H1 (cell line): ENCODE measurements around the gene GNS. TPM values are rescaled to one million over a fixed set of nuclear protein-coding genes. Genes with fewer than 3 reads are reported as not detected.

Experiments
- CTCF ChIA-PET: fragments of 300-600 bp; sonication (Branson Sonifier 250); formaldehyde crosslinking; loops from one replicate; lab custom pipeline; 2021; ENCODE audit not compliant: partially characterized antibody; lab: Charles Lee
- POLR2A ChIA-PET: fragments of 300-600 bp; sonication (Branson Sonifier 250); formaldehyde crosslinking; loops from one replicate; lab custom pipeline; 2021; ENCODE audit warnings: inconsistent platforms; ENCODE audit not compliant: partially characterized antibody; lab: Charles Lee
- DNase-seq, 2 experiments: peaks; one replicate each; pipeline versions ENCODE4 v3.0.0 to v3.0.0-alpha.2; 2010 to 2022; ENCODE audit warnings: low spot score in 2 of 2, low read depth in 1 of 2, mixed read lengths in 1 of 2
- FAIRE-seq: peaks from 2 replicates; lab custom pipeline; 2011; peaks lifted over from hg19 to GRCh38; lab: Jason Lieb, UNC
- H2AFZ ChIP-seq: 2 replicates; pipeline ENCODE4 v1.8.1; 2012; ENCODE audit warnings: low read length, inconsistent platforms
- H2AK5ac ChIP-seq: 2 replicates; pipeline ENCODE4 v1.6.1; 2013; ENCODE audit warnings: low read depth, low read length
- H2BK120ac ChIP-seq: replicated peaks from 2 replicates; pipeline ENCODE3; 2013; ENCODE audit warnings: low read depth, low read length, inconsistent platforms
- H2BK12ac ChIP-seq: 2 replicates; pipeline ENCODE4 v1.6.1; 2013; ENCODE audit warnings: low read depth, low read length
- H2BK15ac ChIP-seq: 2 replicates; pipeline ENCODE4 v1.6.1; 2013; ENCODE audit warnings: low read length
- H2BK20ac ChIP-seq: 2 replicates; pipeline ENCODE4 v1.6.1; 2013; ENCODE audit warnings: low read length
- H2BK5ac ChIP-seq: 2 replicates; pipeline ENCODE4 v1.6.1; 2013; ENCODE audit warnings: low read depth, low read length
- H3K14ac ChIP-seq: 2 replicates; pipeline ENCODE4 v1.6.1; 2013; ENCODE audit warnings: inconsistent platforms; ENCODE audit not compliant: insufficient read length
- H3K18ac ChIP-seq: 2 replicates; pipeline ENCODE4 v1.6.1; 2013; ENCODE audit warnings: low read length; ENCODE audit errors: extremely low read depth
- H3K23ac ChIP-seq: 2 replicates; pipeline ENCODE4 v1.6.1; 2013; ENCODE audit warnings: inconsistent platforms; ENCODE audit not compliant: insufficient read length
- H3K23me2 ChIP-seq: 2 replicates; pipeline ENCODE4 v1.6.1; 2013; ENCODE audit warnings: low read depth, low read length
- H3K27ac ChIP-seq: 2 replicates; pipeline ENCODE4 v1.6.1; 2011; ENCODE audit warnings: low read depth, low read length, inconsistent platforms
- H3K27me3 ChIP-seq, 4 experiments: replicated peaks in 1 of 4; 1 replicate in 1 of 4; 2 replicates in 3 of 4; pipeline versions ENCODE4 v1.6.1 to v1.8.1; 2011 to 2013; ENCODE audit warnings: low read length in 3 of 4, mild to moderate bottlenecking in 3 of 4, inconsistent platforms in 2 of 4, mixed read lengths in 2 of 4, moderate library complexity in 1 of 4; ENCODE audit not compliant: control insufficient read depth in 3 of 4, insufficient read depth in 3 of 4; ENCODE audit errors: extremely low read depth in 1 of 4
- H3K36me3 ChIP-seq, 4 experiments: 2 replicates each; pipeline versions ENCODE4 v1.6.1 to v1.8.1; 2011 to 2013; ENCODE audit warnings: mild to moderate bottlenecking in 4 of 4, low read length in 3 of 4, moderate library complexity in 2 of 4, control low read depth in 1 of 4, inconsistent platforms in 1 of 4; ENCODE audit not compliant: insufficient read depth in 4 of 4, control insufficient read depth in 2 of 4
- H3K4ac ChIP-seq: replicated peaks from 2 replicates; pipeline ENCODE3; 2013; ENCODE audit warnings: low read length, low read depth, mixed read lengths, inconsistent platforms; ENCODE audit not compliant: insufficient read length
- H3K4me1 ChIP-seq, 4 experiments: replicated peaks in 1 of 4; 1 replicate in 1 of 4; 2 replicates in 3 of 4; pipeline versions ENCODE4 v1.6.1 to v1.8.1; 2011 to 2013; ENCODE audit warnings: low read length in 3 of 4, inconsistent platforms in 2 of 4, mixed read lengths in 1 of 4; ENCODE audit not compliant: insufficient read depth in 4 of 4, control insufficient read depth in 3 of 4
- H3K4me2 ChIP-seq, 2 experiments: 2 replicates each; pipeline versions ENCODE4 v1.6.1 to v1.8.1; 2011 to 2013; ENCODE audit warnings: low read depth in 2 of 2, low read length in 2 of 2, control low read depth in 1 of 2, inconsistent platforms in 1 of 2, mild to moderate bottlenecking in 1 of 2; ENCODE audit not compliant: insufficient read depth in 1 of 2
- H3K4me3 ChIP-seq, 4 experiments: fragments of 200-600, 300-600 bp in 1 of 4; sonication (generic), shearing (Covaris generic), sonication (Bioruptor Twin) in 1 of 4; 2 replicates each; pipeline versions ENCODE4 v1.5.1 to v1.8.1; 2011 to 2016; ENCODE audit warnings: low read length in 4 of 4, low read depth in 3 of 4, control low read depth in 2 of 4, inconsistent platforms in 2 of 4, mild to moderate bottlenecking in 2 of 4, mixed read lengths in 1 of 4, moderate library complexity in 1 of 4; ENCODE audit not compliant: insufficient read depth in 2 of 4; ENCODE audit errors: extremely low read depth in 1 of 4
- H3K56ac ChIP-seq: replicated peaks from 2 replicates; pipeline ENCODE3; 2013; ENCODE audit warnings: low read depth, mild to moderate bottlenecking, mixed read lengths, low read length, inconsistent platforms; ENCODE audit not compliant: insufficient read length
- H3K79me1 ChIP-seq: 2 replicates; pipeline ENCODE4 v1.6.1; 2013; ENCODE audit warnings: low read depth, low read length, control low read depth
- H3K79me2 ChIP-seq, 2 experiments: 2 replicates each; pipeline versions ENCODE4 v1.6.1 to v1.8.1; 2012 to 2013; ENCODE audit warnings: low read length in 2 of 2, mild to moderate bottlenecking in 2 of 2, inconsistent platforms in 1 of 2; ENCODE audit not compliant: insufficient read depth in 2 of 2, control insufficient read depth in 1 of 2
- H3K9ac ChIP-seq, 4 experiments: replicated peaks in 1 of 4; 1 replicate in 1 of 4; 2 replicates in 3 of 4; pipeline versions ENCODE4 v1.6.1 to v1.8.1; 2011 to 2013; ENCODE audit warnings: low read depth in 3 of 4, low read length in 3 of 4, control low read depth in 2 of 4, mild to moderate bottlenecking in 2 of 4, moderate library complexity in 2 of 4, inconsistent platforms in 1 of 4; ENCODE audit errors: extremely low read depth in 1 of 4
- H3K9me3 ChIP-seq, 2 experiments: 2 replicates each; pipeline versions ENCODE4 v1.6.1 to v1.8.1; 2012 to 2013; ENCODE audit warnings: mild to moderate bottlenecking in 2 of 2, moderate library complexity in 2 of 2, control low read depth in 1 of 2, inconsistent platforms in 1 of 2, low read depth in 1 of 2, low read length in 1 of 2, mixed read lengths in 1 of 2; ENCODE audit not compliant: insufficient read depth in 2 of 2
- H4K20me1 ChIP-seq, 2 experiments: replicated peaks in 1 of 2; 2 replicates each; pipeline versions ENCODE3 to v1.8.1; 2011 to 2013; ENCODE audit warnings: inconsistent platforms in 2 of 2, low read length in 2 of 2, mild to moderate bottlenecking in 1 of 2; ENCODE audit not compliant: insufficient read depth in 2 of 2, control insufficient read depth in 1 of 2
- H4K5ac ChIP-seq: 2 replicates; pipeline ENCODE4 v1.6.1; 2013; ENCODE audit warnings: low read length, low read depth, mixed read lengths, inconsistent platforms; ENCODE audit not compliant: insufficient read length
- H4K8ac ChIP-seq: 2 replicates; pipeline ENCODE4 v1.8.0; 2013; ENCODE audit warnings: mild to moderate bottlenecking, moderate library complexity, low read length, inconsistent platforms; ENCODE audit not compliant: insufficient read depth; ENCODE audit errors: extremely low read depth
- H4K91ac ChIP-seq: replicated peaks from 2 replicates; pipeline ENCODE3; 2013; ENCODE audit warnings: low read length, mixed read lengths, inconsistent platforms; ENCODE audit not compliant: insufficient read length
- BACH1 ChIP-seq: IDR thresholded peaks from 2 replicates; pipeline ENCODE4 v1.6.1; 2012; ENCODE audit warnings: low read length, improper control_type of control experiment
- BCL11A ChIP-seq, 2 experiments: IDR thresholded peaks; one replicate each; pipeline ENCODE4 v1.6.1; 2011; ENCODE audit warnings: low read depth in 2 of 2, low read length in 2 of 2, mild to moderate bottlenecking in 2 of 2
- EGR1 ChIP-seq: IDR thresholded peaks from 2 replicates; pipeline ENCODE4 v1.6.1; 2011; ENCODE audit warnings: low read depth, low read length, borderline replicate concordance
- EZH2 ChIP-seq: fragments of 200-600 bp; sonication (generic); IDR thresholded peaks from 2 replicates; pipeline ENCODE4 v1.7.1; 2012; ENCODE audit warnings: low read depth, mild to moderate bottlenecking, moderate library complexity, low read length, inconsistent platforms; ENCODE audit not compliant: severe bottlenecking
- KDM4A ChIP-seq: IDR thresholded peaks from one replicate; pipeline ENCODE4 v1.7.1; 2012; ENCODE audit warnings: low read depth, mild to moderate bottlenecking, moderate library complexity, low read length, inconsistent platforms; ENCODE audit not compliant: severe bottlenecking
- PHF8 ChIP-seq: fragments of 200-600 bp; sonication (generic); conservative IDR thresholded peaks from 2 replicates; pipeline ENCODE4 v1.7.1; 2012; ENCODE audit warnings: low read depth, mild to moderate bottlenecking, inconsistent platforms, low read length, moderate library complexity
- SIN3A ChIP-seq, 2 experiments: IDR thresholded peaks in 1 of 2; conservative IDR thresholded peaks in 1 of 2; 2 replicates each; pipeline ENCODE4 v1.6.1; 2011 to 2012; ENCODE audit warnings: low read length in 2 of 2, improper control_type of control experiment in 1 of 2, low read depth in 1 of 2, mild to moderate bottlenecking in 1 of 2
- TAF1 ChIP-seq: IDR thresholded peaks from 2 replicates; pipeline ENCODE4 v1.6.1; 2011; ENCODE audit warnings: mild to moderate bottlenecking, low read depth, low read length
- YY1 ChIP-seq: IDR thresholded peaks from 2 replicates; pipeline ENCODE4 v1.6.1; 2011; ENCODE audit warnings: low read depth, mild to moderate bottlenecking, low read length
- WGBS, 2 experiments: shearing (Covaris generic) in 1 of 2; methylation state at CpG; one replicate each; pipeline versions ENCODE4 v1.1.6 to v1.1.7; 2013 to 2015; ENCODE audit warnings: low lambda C conversion rate in 2 of 2, mixed read lengths in 2 of 2, inconsistent platforms in 1 of 2, low coverage in 1 of 2, missing lambda C conversion rate in 1 of 2; ENCODE audit not compliant: insufficient replicate concordance in 2 of 2, insufficient coverage in 1 of 2, insufficient read length in 1 of 2; ENCODE audit errors: extremely low coverage in 1 of 2, missing lambda C conversion rate in 1 of 2; 5-methylcytosine and 5-hydroxymethylcytosine counted together
- polyA plus RNA-seq, 7 experiments: library from polyadenylated mRNA; depleted of rRNA in 3 of 7; stranded (reverse) in 5 of 7; unstranded in 2 of 7; fragments of >200 nt in 5 of 7; fragments of 200-250 nt in 2 of 7; gene quantifications; 1 replicate in 5 of 7; 2 replicates in 1 of 7; 4 replicates in 1 of 7; pipeline versions ENCODE4 v1.2.1 to v1.2.3, GENCODE V29; 2011 to 2013; ENCODE audit warnings: missing spikeins in 2 of 7, mixed read lengths in 2 of 7
- total RNA-seq: library from RNA; stranded (reverse); fragmentation: NEBNext Ultra II Directional; extraction: Animal tissue kit (Norgen Biotek cat#: 25700); gene quantifications from 2 replicates; pipeline ENCODE4 v1.2.1, GENCODE V29; 2021
- TF ChIP-seq, protein P1 (sequence below): IDR thresholded peaks from 2 replicates; pipeline ENCODE4 v1.6.1; 2012; ENCODE audit warnings: inconsistent platforms

The GNS gene
- total and polyA plus RNA-seq, 2 of the 8 experiments (the other 6 are each of a cell fraction or from before 2014, with no cell fraction given) = 16.0 to 28.5 TPM

DNA sequence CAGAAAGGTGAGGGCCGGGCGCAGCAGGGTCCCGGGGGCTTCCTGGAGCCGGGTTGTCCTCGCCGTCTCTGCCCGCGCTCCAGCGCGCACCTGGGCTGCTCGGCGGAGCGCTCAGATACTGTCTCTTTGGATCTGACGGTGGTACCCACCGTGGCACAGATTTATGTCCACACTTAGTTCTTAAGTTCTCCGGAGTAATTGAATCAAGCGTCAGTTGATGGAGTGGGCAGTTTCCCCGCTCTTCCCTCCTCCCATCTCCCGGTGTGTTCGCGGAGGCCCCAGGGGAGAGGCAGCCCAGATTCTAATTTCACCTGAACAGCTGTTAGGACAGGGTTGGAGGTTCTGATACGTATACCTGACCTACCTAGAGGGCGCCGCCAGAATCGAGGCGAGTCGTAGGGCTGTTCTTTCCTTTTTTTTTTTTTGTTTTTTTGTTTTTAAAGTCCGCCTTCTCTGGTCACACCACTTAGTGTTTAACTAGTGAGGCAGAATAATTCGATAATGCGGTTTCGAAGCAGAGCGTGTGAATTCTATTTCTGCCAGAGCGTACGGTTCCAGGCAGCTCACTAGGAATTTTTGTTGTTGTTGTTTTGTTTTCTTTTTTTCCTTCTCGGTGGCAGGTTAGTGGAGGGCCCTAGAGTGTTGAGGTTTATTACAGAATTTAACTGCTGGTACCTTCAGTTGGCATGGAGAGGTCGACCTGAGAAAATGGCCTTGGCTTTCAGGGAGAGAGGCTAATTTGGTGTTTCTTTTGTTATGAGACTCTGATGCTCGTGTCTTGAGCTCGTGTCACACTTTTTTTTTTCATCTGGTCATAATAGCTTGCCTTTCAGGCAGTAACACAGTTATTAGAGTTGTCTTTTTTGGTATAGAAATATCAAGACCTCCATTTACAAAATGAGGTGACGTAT, 22.3 kb upstream of the GNS start:
- Histone ChIP-seq H3K4me2 (peak overlapping the region; percentile 88 to 89), H4K8ac (peak overlapping the region; percentile 89; the same call in 1 of the 2 replicates), H2BK12ac (no peak overlapping the region), H3K14ac (no peak overlapping the region), H2BK20ac (no peak overlapping the region), H3K23me2 (peaks cover 13% of the 10 kb centered on the region; the same call in 1 of the 2 replicates), H2AK5ac (no peak overlapping the region), H3K4ac (no peak overlapping the region), H3K36me3 (no peaks in the 10 kb centered on the region), H4K5ac (no peak overlapping the region), H3K18ac (no peak overlapping the region), H2BK15ac (no peak overlapping the region), H3K9me3 (no peaks in the 10 kb centered on the region), H4K20me1 (peaks cover 0 to 2% of the 10 kb centered on the region in 2 experiments), H3K4me1 (peaks cover 0 to 6% (median 2%) of the 10 kb centered on the region in 4 experiments; a peak in 2 of 7 replicates), H3K79me2 (no peaks in the 10 kb centered on the region), H3K56ac (no peak overlapping the region), H4K91ac (no peak overlapping the region), H3K27ac (no peak overlapping the region), H2BK5ac (no peak overlapping the region), H3K9ac (peak overlapping the region in 1 of 4 experiments; percentile 41; a peak in 3 of 7 replicates), H3K23ac (no peak overlapping the region), H3K4me3 (peak overlapping the region; percentile 32 to 68 (median 48)), H3K79me1 (no peaks in the 10 kb centered on the region), H3K27me3 (peaks cover 2 to 34% (median 22%) of the 10 kb centered on the region in 4 experiments), H2BK120ac (no peak overlapping the region), H2AFZ (peak overlapping the region; percentile 87)
- CTCF ChIA-PET = interaction anchor here (0.7 to 4.0 kb wide), 8 partner anchors 8 to 323 kb away, joined by 3 to 34 read pairs (median 4); no protein-coding TSS in a partner anchor
- 12% methylated on average over 39 of the region's 39 CpGs; no CpG with 5 or more reads in 1 of the 2 experiments for WGBS, 2 experiments
- POLR2A ChIA-PET = interaction anchor here (0.7 to 1.3 kb wide), 4 partner anchors 8 to 671 kb away, joined by 3 to 4 read pairs (median 3); no protein-coding TSS in a partner anchor
- DNase-seq (no peak), FAIRE-seq (no peak)
- TF ChIP-seq PHF8 (no peak), EZH2 (peak; percentile 58), BCL11A (IDR thresholded peaks at IDR 0.05; ENCODE audit: low read depth in 2 of 2, low read length in 2 of 2) (no peak), EGR1 (no peak), TAF1 (0 out of 2 replicates have a peak, but pooled peaks have one; percentile 19), YY1 (no peak), BACH1 (no peak), SIN3A (conservative IDR thresholded peaks at IDR 0.05 in 1 of 2, IDR thresholded peaks at IDR 0.05 in 1 of 2; ENCODE audit: low read depth in 1 of 2, low read length in 2 of 2) (no peak), KDM4A (no peak)
- TF ChIP-seq, protein P1, sequence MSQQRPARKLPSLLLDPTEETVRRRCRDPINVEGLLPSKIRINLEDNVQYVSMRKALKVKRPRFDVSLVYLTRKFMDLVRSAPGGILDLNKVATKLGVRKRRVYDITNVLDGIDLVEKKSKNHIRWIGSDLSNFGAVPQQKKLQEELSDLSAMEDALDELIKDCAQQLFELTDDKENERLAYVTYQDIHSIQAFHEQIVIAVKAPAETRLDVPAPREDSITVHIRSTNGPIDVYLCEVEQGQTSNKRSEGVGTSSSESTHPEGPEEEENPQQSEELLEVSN = peak; percentile 7
